GM13976 (cell line): Measurements from ENCODE around the gene SNX4.
"Not testable (repeated sequence)": the region's sequence is repeated elsewhere in the genome, so short reads cannot be mapped to it uniquely, and the experiment has no call there.

Source experiments
- DNase-seq: peaks from one replicate; pipeline ENCODE4 v3.0.0; 2012; ENCODE audit warnings: low spot score
- CTCF ChIP-seq: IDR thresholded peaks from 2 replicates; pipeline ENCODE4 v1.5.1; 2012; ENCODE audit warnings: borderline replicate concordance, mild to moderate bottlenecking; ENCODE audit not compliant: insufficient read depth; ENCODE audit errors: extremely low read depth, missing control alignments, control extremely low read depth
- in situ Hi-C: fragments of 300-500 bp; cut with MboI; formaldehyde crosslinking; loops from one replicate; pipeline ENCODE4 v1.12.0; 2022; ENCODE audit warnings: low sequenced_read_pairs, mixed read lengths, inconsistent platforms; ENCODE audit not compliant: unreplicated experiment

Gene SNX4

GRCh38 chr3:125414669-125415068 is 105.3 kb downstream of the SNX4 start:
- DNase-seq = no peak

GRCh38 chr3:125410922-125411321 is 109.1 kb downstream of the SNX4 start:
- in situ Hi-C loops = no loop called here
- no peak for TF ChIP-seq CTCF
- no peak for DNase-seq

More at GRCh38 chr3:125414669-125415068, 105.3 kb downstream of the SNX4 start:
- TF ChIP-seq CTCF = no peak
- in situ Hi-C loops = no loop called here

GRCh38 chr3:125406070-125406469 is 113.9 kb downstream of the SNX4 start:
- no peak for TF ChIP-seq CTCF
- DNase-seq = no peak
- in situ Hi-C loops = no loop called here

GRCh38 chr3:125405515-125405914 is 114.5 kb downstream of the SNX4 start:
- DNase-seq, in situ Hi-C loops: not testable (repeated sequence)

GRCh38 chr3:125403789-125404188 is 116.2 kb downstream of the SNX4 start:
- in situ Hi-C loops = no loop called here
- no peak for DNase-seq

GRCh38 chr3:125402639-125403038 is 117.4 kb downstream of the SNX4 start:
- in situ Hi-C loops = no loop called here
- no peak for DNase-seq
- no peak for TF ChIP-seq CTCF

More at GRCh38 chr3:125403789-125404188, 116.2 kb downstream of the SNX4 start:
- TF ChIP-seq CTCF = no peak

GRCh38 chr3:125401402-125401801 is 118.6 kb downstream of the SNX4 start:
- in situ Hi-C loops = no loop called here
- no peak for DNase-seq
- TF ChIP-seq CTCF = no peak
